ENCODE data around the gene BIN1.

DNA sequence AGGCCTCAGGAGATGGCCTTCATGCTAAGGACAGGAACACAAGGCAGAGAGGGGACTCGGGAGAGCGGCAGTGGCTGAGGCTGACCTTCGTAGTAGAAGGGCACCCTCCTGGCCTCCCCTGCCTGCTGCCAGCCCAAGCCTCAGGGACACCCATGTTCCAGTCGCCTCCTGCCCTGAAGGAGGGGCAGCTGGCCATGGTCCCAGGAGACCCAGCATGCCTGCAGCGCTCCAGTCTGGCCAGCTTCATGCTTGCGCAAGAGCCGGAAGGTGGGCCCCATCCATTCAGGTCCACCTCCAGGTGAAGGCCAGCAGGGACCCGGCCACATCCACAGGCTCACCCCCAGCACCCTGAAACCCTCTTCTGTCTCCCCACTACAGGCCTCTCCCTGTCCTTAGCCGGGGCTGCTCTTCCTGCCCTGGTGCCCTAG is 35.0 kb downstream of the BIN1 start:
- TF ChIP-seq CTCF (optimal IDR thresholded peaks at IDR 0.05 in 1 of 3, IDR thresholded peaks at IDR 0.05 in 1 of 3, conservative IDR thresholded peaks at IDR 0.05 in 1 of 3; ENCODE audit: extremely low read depth in 1 of 3, insufficient read depth in 2 of 3, low read length in 3 of 3): no peak
- TF ChIP-seq EZH2 (IDR thresholded peaks at IDR 0.05; ENCODE audit: low read length): no peak
